HG03469 (cell line): ENCODE measurements around the gene SERINC5.
"Not testable (repeated sequence)": the region's sequence is repeated elsewhere in the genome, so short reads cannot be mapped to it uniquely, and the experiment has no call there.

Experiments used
- ATAC-seq: cut with Tn5 transposase; IDR thresholded peaks from one replicate; pipeline ENCODE4 v1.9.1; 2021; ENCODE audit warnings: mild to moderate bottlenecking, moderate library complexity, moderate number of reproducible peaks; ENCODE audit not compliant: unreplicated experiment

Gene SERINC5

DNA sequence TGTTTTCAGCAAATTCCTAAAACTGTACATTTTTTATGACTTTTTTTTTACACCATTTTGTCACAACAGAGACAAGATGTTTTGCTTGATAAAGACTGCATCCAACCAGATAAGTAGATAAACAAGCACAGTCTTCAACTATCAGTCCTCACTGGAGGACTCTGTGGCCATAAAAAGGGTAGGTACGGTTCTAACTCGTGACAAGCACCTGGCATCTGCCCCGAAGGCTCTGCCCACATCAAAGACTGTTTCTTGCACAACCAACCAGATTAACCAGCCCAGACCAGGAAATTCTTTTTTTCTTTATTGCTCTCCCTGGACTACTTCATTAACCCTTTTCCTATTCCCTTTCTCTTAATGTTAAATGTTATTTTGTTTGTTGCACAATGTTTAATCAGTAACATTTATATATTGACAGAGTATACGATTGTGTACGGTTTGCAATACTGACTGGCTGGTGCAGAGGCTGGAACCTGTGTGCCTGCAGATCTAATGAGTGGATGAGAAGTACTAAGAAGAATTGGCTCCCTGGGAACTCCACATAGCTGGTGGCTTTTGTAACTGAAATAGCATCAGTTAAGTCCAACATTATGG lies 74.1 kb downstream of the SERINC5 start:
- ATAC-seq = no peak

DNA sequence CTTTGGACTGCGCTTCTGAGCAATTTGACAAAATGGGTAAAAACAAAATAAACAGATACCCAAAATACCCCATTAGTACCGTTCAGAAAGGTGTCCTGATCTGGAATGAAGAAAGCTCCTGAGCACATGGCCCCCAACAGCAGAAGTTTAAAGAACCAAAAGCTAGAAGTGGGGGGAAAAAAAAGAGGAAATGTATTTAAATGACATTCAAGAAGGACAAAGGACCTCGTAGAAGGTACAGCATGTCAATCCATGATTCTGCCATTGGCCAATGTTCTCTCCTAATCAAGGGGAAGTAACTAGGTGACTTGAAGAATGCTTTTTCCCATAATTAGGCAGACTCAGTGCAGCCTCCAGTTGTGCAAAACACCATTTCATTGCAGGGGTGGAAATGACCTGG lies 78.6 kb downstream of the SERINC5 start:
- ATAC-seq = no peak

DNA sequence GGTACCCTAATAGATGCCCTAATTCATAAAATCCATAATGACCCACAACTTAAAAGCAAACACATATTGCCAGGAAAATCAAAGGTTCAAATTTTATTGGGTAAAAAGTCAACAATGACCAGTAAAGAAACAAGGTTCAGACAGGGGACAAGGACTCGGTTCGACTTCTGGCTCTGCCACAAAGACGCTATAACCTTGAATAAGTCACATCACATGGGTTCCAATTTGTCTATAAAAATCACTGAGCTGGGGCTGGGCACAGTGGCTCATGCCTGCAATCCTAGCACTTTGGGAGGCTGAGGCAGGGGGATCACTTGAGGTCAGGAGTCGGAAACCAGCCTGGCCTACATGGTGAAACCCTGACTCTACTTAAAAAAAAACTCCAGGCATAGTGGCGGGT lies 80.5 kb downstream of the SERINC5 start:
- ATAC-seq = no peak

GRCh38 chr5:80174790-80175189 lies 81.1 kb downstream of the SERINC5 start:
- no peak for ATAC-seq

DNA sequence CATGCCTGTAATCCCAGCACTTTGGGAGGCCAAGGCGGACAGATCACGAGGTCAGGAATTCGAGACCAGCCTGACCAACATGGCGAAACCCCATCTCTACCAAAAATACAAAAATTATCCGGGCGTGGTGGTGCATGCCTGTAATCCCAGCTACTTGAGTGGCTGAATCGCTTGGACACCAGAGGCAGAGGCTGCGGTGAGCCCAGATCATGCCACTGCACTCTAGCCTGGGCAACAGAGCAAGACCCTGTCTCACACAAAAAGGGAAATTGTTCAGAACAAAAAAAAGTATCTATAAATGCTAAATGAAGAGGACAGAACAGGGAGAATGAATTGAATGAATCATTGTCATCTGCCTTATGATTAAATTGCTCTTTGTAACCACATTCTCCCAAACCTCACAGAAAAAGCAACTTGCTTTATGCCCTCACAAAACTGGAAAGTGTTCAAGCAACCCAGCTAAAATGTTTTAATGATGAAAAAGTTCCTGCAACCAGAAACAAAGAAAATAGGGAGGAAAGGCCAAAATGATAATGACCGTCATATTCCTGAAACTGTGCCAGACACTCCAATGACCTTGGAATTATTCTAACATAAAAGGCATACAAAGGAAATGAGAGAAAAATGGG lies 83.7 kb downstream of the SERINC5 start:
- no peak for ATAC-seq

- ATAC-seq = no peak
Observed at GRCh38 chr5:80170117-80170535, 85.7 kb downstream of the SERINC5 start.

GRCh38 chr5:80168388-80169028 lies 87.3 kb downstream of the SERINC5 start:
- no peak for ATAC-seq

DNA sequence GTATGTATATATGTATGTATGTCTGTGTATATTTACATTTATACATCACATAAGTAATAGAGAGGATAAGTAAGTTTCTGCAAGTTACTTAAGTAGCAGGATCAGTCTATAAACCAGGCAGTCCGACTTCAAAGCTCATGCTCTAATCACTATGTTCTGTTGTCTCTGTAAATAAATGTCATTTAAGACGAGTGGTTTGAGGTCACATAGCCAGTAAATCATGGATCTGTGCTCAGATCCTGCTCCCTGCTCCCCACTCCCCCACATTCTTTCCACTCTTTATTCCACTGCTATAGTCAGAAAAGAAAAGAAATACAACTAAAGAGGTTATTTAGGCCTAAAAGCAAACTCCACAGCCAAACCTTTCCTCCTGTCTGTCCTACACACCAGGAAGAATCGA lies 90.4 kb downstream of the SERINC5 start:
- ATAC-seq = no peak

DNA sequence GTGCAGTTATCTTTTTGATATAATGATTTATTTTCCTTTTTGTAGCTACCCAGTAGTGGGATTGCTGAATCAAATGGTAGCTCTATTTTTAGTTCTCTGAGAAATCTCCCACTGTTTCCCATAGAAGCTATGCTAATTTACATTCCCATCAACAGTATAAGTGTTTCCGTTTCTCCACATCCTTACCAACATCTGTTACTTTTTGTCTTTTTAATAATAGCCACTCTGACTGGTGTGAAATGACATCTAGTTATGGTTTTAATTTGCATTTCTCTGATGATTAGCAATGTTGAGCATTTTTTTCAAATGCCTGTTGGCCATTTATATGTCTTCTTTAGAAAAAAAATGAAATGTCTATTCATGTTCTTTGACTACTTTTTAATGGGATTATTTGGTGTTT lies 94.7 kb downstream of the SERINC5 start:
- no peak for ATAC-seq

DNA sequence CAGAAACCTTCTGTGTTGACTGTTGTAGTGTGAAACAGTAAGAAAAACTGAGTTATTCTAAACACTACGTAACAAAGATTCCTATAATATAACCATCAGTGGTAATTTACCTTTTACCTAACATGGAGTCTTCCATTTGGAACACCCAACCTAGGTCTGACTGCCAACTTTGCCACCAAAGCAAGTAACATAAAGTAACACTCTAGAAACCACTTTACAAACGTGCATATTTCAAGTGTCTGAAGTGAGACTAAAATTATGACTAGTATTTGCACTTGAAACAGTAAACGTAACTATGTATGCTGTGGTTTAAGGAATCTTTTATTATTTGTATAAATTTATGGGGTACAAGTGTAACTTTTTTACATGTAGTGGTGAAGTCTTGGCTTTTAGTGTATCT lies 95.6 kb downstream of the SERINC5 start:
- ATAC-seq = no peak

DNA sequence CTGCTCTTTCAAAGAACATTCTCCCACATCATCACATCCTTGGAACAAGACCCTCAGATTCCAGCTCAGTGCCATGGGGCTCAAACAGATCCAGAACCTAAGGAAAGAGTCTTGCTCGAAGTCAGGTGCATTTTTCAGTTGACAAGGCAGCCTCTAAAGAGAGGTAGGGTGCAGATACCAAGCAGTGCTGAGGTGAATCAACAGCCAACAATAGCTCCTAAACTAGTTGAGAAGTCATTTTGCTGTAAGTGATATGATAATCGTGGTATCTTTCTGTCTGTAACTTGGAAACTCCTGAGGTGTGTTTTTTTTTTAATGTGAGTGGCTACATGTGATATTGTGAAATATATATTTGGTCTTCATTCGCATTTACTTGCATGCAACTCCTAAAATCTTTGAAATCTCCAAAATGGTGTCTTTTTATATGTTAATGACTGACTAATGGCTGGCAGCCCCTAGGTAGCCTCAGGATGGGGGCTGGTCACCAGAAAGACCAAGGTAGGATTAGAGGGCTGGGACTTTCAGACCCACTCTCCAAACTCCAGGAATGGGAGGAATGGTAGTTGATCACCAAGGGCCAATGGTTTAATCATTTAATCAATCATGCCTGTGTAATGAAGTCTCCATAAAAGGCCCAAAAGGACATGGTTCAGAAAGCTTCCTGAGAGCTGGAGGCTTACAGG lies 96.6 kb downstream of the SERINC5 start:
- ATAC-seq = no peak

- no peak for ATAC-seq
Observed at GRCh38 chr5:80156156-80156555, 99.7 kb downstream of the SERINC5 start.

DNA sequence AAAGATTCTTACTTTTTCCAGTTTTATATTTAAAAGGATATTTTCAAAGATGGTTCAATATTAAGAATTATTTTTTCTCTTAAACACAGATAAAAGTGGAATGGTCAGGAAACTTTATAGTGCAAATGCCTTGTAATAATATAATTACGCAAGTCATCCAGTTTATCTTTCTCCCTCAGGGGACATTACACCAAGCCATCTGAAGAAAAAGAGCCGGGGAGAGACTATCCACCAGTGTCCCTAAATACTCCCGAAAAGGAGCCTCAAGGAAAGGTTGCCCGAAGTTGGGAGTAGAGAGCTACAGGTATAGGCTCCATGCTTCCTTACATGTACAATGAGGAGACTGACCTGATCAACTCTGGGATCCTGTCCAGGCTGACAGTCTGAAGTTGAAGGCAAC lies 101.1 kb downstream of the SERINC5 start:
- no peak for ATAC-seq

DNA sequence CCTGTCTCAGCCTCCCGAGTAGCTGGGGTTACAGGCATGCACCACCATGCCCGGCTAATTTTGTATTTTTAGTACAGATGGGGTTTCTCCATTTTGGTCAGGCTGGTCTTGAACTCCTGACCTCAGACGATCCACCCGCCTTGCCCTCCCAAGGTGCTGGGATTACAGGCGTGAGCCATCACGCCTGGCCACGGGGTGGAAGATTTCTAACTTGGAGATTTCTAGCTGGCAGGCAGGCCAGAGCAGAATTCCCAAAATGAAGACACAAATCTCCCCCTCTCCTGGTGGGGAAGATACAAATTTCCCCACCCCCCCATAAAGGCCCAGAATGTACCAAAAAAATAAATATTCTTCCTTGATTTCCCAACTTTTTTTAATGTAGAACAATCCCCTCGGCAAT lies 101.6 kb downstream of the SERINC5 start:
- ATAC-seq = not testable (repeated sequence)

GRCh38 chr5:80153586-80154126 lies 102.2 kb downstream of the SERINC5 start:
- no peak for ATAC-seq

DNA sequence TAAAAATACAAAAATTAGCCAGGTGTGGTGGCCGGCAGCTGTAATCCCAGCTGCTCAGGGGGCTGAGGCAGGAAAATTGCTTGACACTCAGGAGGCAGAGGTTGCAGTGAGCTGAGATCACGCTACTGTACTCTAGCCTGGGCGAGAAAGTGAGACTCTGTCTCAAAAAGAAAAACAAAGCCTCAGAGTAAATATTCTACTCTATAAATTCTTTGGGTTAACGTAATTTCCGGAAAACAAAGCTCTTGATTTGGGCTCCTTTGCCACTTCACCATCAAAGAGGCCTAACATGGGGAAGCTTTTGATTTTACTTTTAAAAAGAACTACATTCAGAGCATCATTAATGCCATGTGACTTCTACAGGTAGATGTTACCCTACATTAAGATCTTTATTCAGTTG lies 103.1 kb downstream of the SERINC5 start:
- no peak for ATAC-seq

- ATAC-seq = no peak
Observed at GRCh38 chr5:80151890-80152289, 104.0 kb downstream of the SERINC5 start.

DNA sequence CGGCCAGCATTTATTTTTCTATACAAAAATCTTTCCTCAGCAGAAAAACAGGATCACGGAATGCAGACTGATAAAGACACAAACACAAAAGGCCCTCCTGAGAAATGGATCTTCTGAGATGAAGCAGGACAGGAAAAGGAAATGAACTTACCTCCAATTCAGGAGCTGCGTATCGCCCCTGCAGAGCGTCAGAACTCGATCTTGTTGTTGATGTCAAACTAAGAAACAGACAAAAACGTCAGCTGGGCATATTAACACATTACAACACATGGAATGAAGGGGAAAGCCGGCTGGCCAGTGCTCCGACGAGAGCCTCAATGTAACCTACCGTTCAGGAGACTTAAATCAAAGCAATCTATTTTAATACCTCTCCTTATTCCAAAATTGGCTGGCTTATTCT lies 105.1 kb downstream of the SERINC5 start:
- no peak for ATAC-seq

DNA sequence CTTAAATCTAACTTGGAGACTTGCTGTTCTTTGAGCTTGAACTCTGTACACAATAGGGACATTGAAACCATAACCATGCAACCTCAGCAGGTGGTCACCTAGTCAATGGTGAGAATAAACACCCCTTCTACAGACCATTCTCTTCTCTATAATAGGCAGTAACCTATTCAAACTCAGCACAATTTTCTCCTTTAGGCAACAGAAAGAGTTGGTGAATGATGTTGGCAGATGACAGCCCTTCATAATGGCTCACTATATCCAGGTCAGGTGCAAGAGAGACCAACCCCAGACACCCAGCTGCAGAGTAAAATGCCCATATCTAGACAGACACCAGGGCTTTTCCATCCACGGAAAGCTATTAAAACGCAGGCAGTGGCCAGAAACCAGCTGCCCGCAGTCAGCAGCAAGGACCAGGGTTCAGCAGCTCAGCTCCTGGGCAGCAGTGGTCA lies 106.7 kb downstream of the SERINC5 start:
- ATAC-seq = no peak

GRCh38 chr5:80147119-80147815 lies 108.6 kb downstream of the SERINC5 start:
- ATAC-seq = no peak

DNA sequence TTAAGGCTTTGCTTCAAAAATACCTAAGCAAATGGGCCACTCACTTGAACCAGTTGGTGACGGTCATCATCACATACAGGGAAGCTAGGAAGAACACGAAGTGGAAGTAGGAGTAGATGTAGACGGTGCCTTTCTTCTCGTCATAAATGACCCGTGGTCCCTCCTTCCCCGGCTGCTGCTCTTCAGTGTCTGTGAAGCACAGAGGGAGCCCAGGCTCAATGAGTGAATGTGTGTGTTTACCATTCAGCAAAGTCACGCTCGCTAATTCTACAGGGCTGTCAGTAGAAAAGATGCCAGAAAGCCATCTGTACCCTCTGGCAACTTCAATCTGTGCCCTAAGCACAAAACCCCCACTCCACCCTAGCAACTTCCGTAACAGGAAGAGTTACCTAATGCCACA lies 109.8 kb downstream of the SERINC5 start:
- no peak for ATAC-seq
